H1 (cell line): ENCODE results near the gene UMPS. TPM values are rescaled to one million over a fixed set of nuclear protein-coding genes. Genes with fewer than 3 reads are reported as not detected.

ENCODE experiments used
- CTCF ChIA-PET: fragments of 300-600 bp; sonication (Branson Sonifier 250); formaldehyde crosslinking; loops from one replicate; lab custom pipeline; 2021; ENCODE audit not compliant: partially characterized antibody; lab: Charles Lee
- POLR2A ChIA-PET: fragments of 300-600 bp; sonication (Branson Sonifier 250); formaldehyde crosslinking; loops from one replicate; lab custom pipeline; 2021; ENCODE audit warnings: inconsistent platforms; ENCODE audit not compliant: partially characterized antibody; lab: Charles Lee
- DNase-seq, 2 experiments: peaks; one replicate each; pipeline versions ENCODE4 v3.0.0 to v3.0.0-alpha.2; 2010 to 2022; ENCODE audit warnings: low spot score in 2 of 2, low read depth in 1 of 2, mixed read lengths in 1 of 2
- FAIRE-seq: peaks from 2 replicates; lab custom pipeline; 2011; peaks lifted over from hg19 to GRCh38; lab: Jason Lieb, UNC
- H2AFZ ChIP-seq: 2 replicates; pipeline ENCODE4 v1.8.1; 2012; ENCODE audit warnings: low read length, inconsistent platforms
- H2AK5ac ChIP-seq: 2 replicates; pipeline ENCODE4 v1.6.1; 2013; ENCODE audit warnings: low read depth, low read length
- H2BK120ac ChIP-seq: replicated peaks from 2 replicates; pipeline ENCODE3; 2013; ENCODE audit warnings: low read depth, low read length, inconsistent platforms
- H2BK12ac ChIP-seq: 2 replicates; pipeline ENCODE4 v1.6.1; 2013; ENCODE audit warnings: low read depth, low read length
- H2BK15ac ChIP-seq: 2 replicates; pipeline ENCODE4 v1.6.1; 2013; ENCODE audit warnings: low read length
- H2BK20ac ChIP-seq: 2 replicates; pipeline ENCODE4 v1.6.1; 2013; ENCODE audit warnings: low read length
- H2BK5ac ChIP-seq: 2 replicates; pipeline ENCODE4 v1.6.1; 2013; ENCODE audit warnings: low read depth, low read length
- H3K14ac ChIP-seq: 2 replicates; pipeline ENCODE4 v1.6.1; 2013; ENCODE audit warnings: inconsistent platforms; ENCODE audit not compliant: insufficient read length
- H3K18ac ChIP-seq: 2 replicates; pipeline ENCODE4 v1.6.1; 2013; ENCODE audit warnings: low read length; ENCODE audit errors: extremely low read depth
- H3K23ac ChIP-seq: 2 replicates; pipeline ENCODE4 v1.6.1; 2013; ENCODE audit warnings: inconsistent platforms; ENCODE audit not compliant: insufficient read length
- H3K23me2 ChIP-seq: 2 replicates; pipeline ENCODE4 v1.6.1; 2013; ENCODE audit warnings: low read depth, low read length
- H3K27ac ChIP-seq: 2 replicates; pipeline ENCODE4 v1.6.1; 2011; ENCODE audit warnings: low read depth, low read length, inconsistent platforms
- H3K27me3 ChIP-seq, 4 experiments: replicated peaks in 1 of 4; 1 replicate in 1 of 4; 2 replicates in 3 of 4; pipeline versions ENCODE4 v1.6.1 to v1.8.1; 2011 to 2013; ENCODE audit warnings: low read length in 3 of 4, mild to moderate bottlenecking in 3 of 4, inconsistent platforms in 2 of 4, mixed read lengths in 2 of 4, moderate library complexity in 1 of 4; ENCODE audit not compliant: control insufficient read depth in 3 of 4, insufficient read depth in 3 of 4; ENCODE audit errors: extremely low read depth in 1 of 4
- H3K36me3 ChIP-seq, 4 experiments: 2 replicates each; pipeline versions ENCODE4 v1.6.1 to v1.8.1; 2011 to 2013; ENCODE audit warnings: mild to moderate bottlenecking in 4 of 4, low read length in 3 of 4, moderate library complexity in 2 of 4, control low read depth in 1 of 4, inconsistent platforms in 1 of 4; ENCODE audit not compliant: insufficient read depth in 4 of 4, control insufficient read depth in 2 of 4
- H3K4ac ChIP-seq: replicated peaks from 2 replicates; pipeline ENCODE3; 2013; ENCODE audit warnings: low read length, low read depth, mixed read lengths, inconsistent platforms; ENCODE audit not compliant: insufficient read length
- H3K4me1 ChIP-seq, 4 experiments: replicated peaks in 1 of 4; 1 replicate in 1 of 4; 2 replicates in 3 of 4; pipeline versions ENCODE4 v1.6.1 to v1.8.1; 2011 to 2013; ENCODE audit warnings: low read length in 3 of 4, inconsistent platforms in 2 of 4, mixed read lengths in 1 of 4; ENCODE audit not compliant: insufficient read depth in 4 of 4, control insufficient read depth in 3 of 4
- H3K4me2 ChIP-seq, 2 experiments: 2 replicates each; pipeline versions ENCODE4 v1.6.1 to v1.8.1; 2011 to 2013; ENCODE audit warnings: low read depth in 2 of 2, low read length in 2 of 2, control low read depth in 1 of 2, inconsistent platforms in 1 of 2, mild to moderate bottlenecking in 1 of 2; ENCODE audit not compliant: insufficient read depth in 1 of 2
- H3K4me3 ChIP-seq, 4 experiments: fragments of 200-600, 300-600 bp in 1 of 4; sonication (generic), shearing (Covaris generic), sonication (Bioruptor Twin) in 1 of 4; 2 replicates each; pipeline versions ENCODE4 v1.5.1 to v1.8.1; 2011 to 2016; ENCODE audit warnings: low read length in 4 of 4, low read depth in 3 of 4, control low read depth in 2 of 4, inconsistent platforms in 2 of 4, mild to moderate bottlenecking in 2 of 4, mixed read lengths in 1 of 4, moderate library complexity in 1 of 4; ENCODE audit not compliant: insufficient read depth in 2 of 4; ENCODE audit errors: extremely low read depth in 1 of 4
- H3K56ac ChIP-seq: replicated peaks from 2 replicates; pipeline ENCODE3; 2013; ENCODE audit warnings: low read depth, mild to moderate bottlenecking, mixed read lengths, low read length, inconsistent platforms; ENCODE audit not compliant: insufficient read length
- H3K79me1 ChIP-seq: 2 replicates; pipeline ENCODE4 v1.6.1; 2013; ENCODE audit warnings: low read depth, low read length, control low read depth
- H3K79me2 ChIP-seq, 2 experiments: 2 replicates each; pipeline versions ENCODE4 v1.6.1 to v1.8.1; 2012 to 2013; ENCODE audit warnings: low read length in 2 of 2, mild to moderate bottlenecking in 2 of 2, inconsistent platforms in 1 of 2; ENCODE audit not compliant: insufficient read depth in 2 of 2, control insufficient read depth in 1 of 2
- H3K9ac ChIP-seq, 4 experiments: replicated peaks in 1 of 4; 1 replicate in 1 of 4; 2 replicates in 3 of 4; pipeline versions ENCODE4 v1.6.1 to v1.8.1; 2011 to 2013; ENCODE audit warnings: low read depth in 3 of 4, low read length in 3 of 4, control low read depth in 2 of 4, mild to moderate bottlenecking in 2 of 4, moderate library complexity in 2 of 4, inconsistent platforms in 1 of 4; ENCODE audit errors: extremely low read depth in 1 of 4
- H3K9me3 ChIP-seq, 2 experiments: 2 replicates each; pipeline versions ENCODE4 v1.6.1 to v1.8.1; 2012 to 2013; ENCODE audit warnings: mild to moderate bottlenecking in 2 of 2, moderate library complexity in 2 of 2, control low read depth in 1 of 2, inconsistent platforms in 1 of 2, low read depth in 1 of 2, low read length in 1 of 2, mixed read lengths in 1 of 2; ENCODE audit not compliant: insufficient read depth in 2 of 2
- H4K20me1 ChIP-seq, 2 experiments: replicated peaks in 1 of 2; 2 replicates each; pipeline versions ENCODE3 to v1.8.1; 2011 to 2013; ENCODE audit warnings: inconsistent platforms in 2 of 2, low read length in 2 of 2, mild to moderate bottlenecking in 1 of 2; ENCODE audit not compliant: insufficient read depth in 2 of 2, control insufficient read depth in 1 of 2
- H4K5ac ChIP-seq: 2 replicates; pipeline ENCODE4 v1.6.1; 2013; ENCODE audit warnings: low read length, low read depth, mixed read lengths, inconsistent platforms; ENCODE audit not compliant: insufficient read length
- H4K8ac ChIP-seq: 2 replicates; pipeline ENCODE4 v1.8.0; 2013; ENCODE audit warnings: mild to moderate bottlenecking, moderate library complexity, low read length, inconsistent platforms; ENCODE audit not compliant: insufficient read depth; ENCODE audit errors: extremely low read depth
- H4K91ac ChIP-seq: replicated peaks from 2 replicates; pipeline ENCODE3; 2013; ENCODE audit warnings: low read length, mixed read lengths, inconsistent platforms; ENCODE audit not compliant: insufficient read length
- NRF1 ChIP-seq: IDR thresholded peaks from 2 replicates; pipeline ENCODE4 v1.6.1; 2011; ENCODE audit warnings: mild to moderate bottlenecking, low read depth, low read length, improper control_type of control experiment
- SP2 ChIP-seq: IDR thresholded peaks from 2 replicates; pipeline ENCODE4 v1.6.1; 2012; ENCODE audit warnings: mild to moderate bottlenecking, low read length, inconsistent platforms
- WGBS, 2 experiments: shearing (Covaris generic) in 1 of 2; methylation state at CpG; one replicate each; pipeline versions ENCODE4 v1.1.6 to v1.1.7; 2013 to 2015; ENCODE audit warnings: low lambda C conversion rate in 2 of 2, mixed read lengths in 2 of 2, inconsistent platforms in 1 of 2, low coverage in 1 of 2, missing lambda C conversion rate in 1 of 2; ENCODE audit not compliant: insufficient replicate concordance in 2 of 2, insufficient coverage in 1 of 2, insufficient read length in 1 of 2; ENCODE audit errors: extremely low coverage in 1 of 2, missing lambda C conversion rate in 1 of 2; 5-methylcytosine and 5-hydroxymethylcytosine counted together
- polyA plus RNA-seq, 7 experiments: library from polyadenylated mRNA; depleted of rRNA in 3 of 7; stranded (reverse) in 5 of 7; unstranded in 2 of 7; fragments of >200 nt in 5 of 7; fragments of 200-250 nt in 2 of 7; gene quantifications; 1 replicate in 5 of 7; 2 replicates in 1 of 7; 4 replicates in 1 of 7; pipeline versions ENCODE4 v1.2.1 to v1.2.3, GENCODE V29; 2011 to 2013; ENCODE audit warnings: missing spikeins in 2 of 7, mixed read lengths in 2 of 7
- total RNA-seq: library from RNA; stranded (reverse); fragmentation: NEBNext Ultra II Directional; extraction: Animal tissue kit (Norgen Biotek cat#: 25700); gene quantifications from 2 replicates; pipeline ENCODE4 v1.2.1, GENCODE V29; 2021

Gene UMPS
- total and polyA plus RNA-seq, 2 of the 8 experiments (the other 6 are each of a cell fraction or from before 2014, with no cell fraction given): 32.8 to 59.0 TPM

GRCh38 chr3:124784686-124785382 is 54.6 kb downstream of the UMPS start:
- Histone ChIP-seq H2BK5ac (no peak overlapping the region), H3K23ac (no peak overlapping the region), H3K36me3 (peaks cover 0 to 4% (median 0%) of the 10 kb centered on the region in 4 experiments; a peak in 2 of 8 replicates), H2BK20ac (no peak overlapping the region), H3K4me3 (no peak overlapping the region), H2BK12ac (no peak overlapping the region), H4K20me1 (peaks cover 0 to 4% of the 10 kb centered on the region in 2 experiments), H3K9ac (no peak overlapping the region), H3K27ac (no peak overlapping the region), H2BK120ac (no peak overlapping the region), H3K4ac (no peak overlapping the region), H3K27me3 (no peaks in the 10 kb centered on the region), H3K79me1 (no peaks in the 10 kb centered on the region; the same call in 1 of the 2 replicates), H3K4me2 (no peak overlapping the region), H4K91ac (no peak overlapping the region), H3K4me1 (peaks cover 0 to 10% (median 6%) of the 10 kb centered on the region in 4 experiments; a peak in 6 of 7 replicates), H4K5ac (no peak overlapping the region), H3K79me2 (no peaks in the 10 kb centered on the region), H3K9me3 (no peaks in the 10 kb centered on the region), H4K8ac (peak overlapping the region; percentile 53; the same call in 1 of the 2 replicates), H2AFZ (no peak overlapping the region), H3K18ac (no peak overlapping the region), H2BK15ac (no peak overlapping the region), H2AK5ac (no peak overlapping the region), H3K14ac (no peak overlapping the region), H3K23me2 (no peaks in the 10 kb centered on the region), H3K56ac (no peak overlapping the region)
- DNase-seq (no peak), FAIRE-seq (no peak)
- CTCF ChIA-PET: interaction anchor here (0.9 to 3.8 kb wide), 7 partner anchors 9 to 161 kb away, joined by 3 to 30 read pairs (median 3); no protein-coding TSS in a partner anchor
- 90% methylated on average over 17 of the region's 17 CpGs; no CpG with 5 or more reads in 1 of the 2 experiments for WGBS, 2 experiments
- POLR2A ChIA-PET: interaction anchor here (0.9 kb wide), 1 partner anchor 12 kb away, joined by 3 read pairs; no protein-coding TSS in a partner anchor
- no peak for TF ChIP-seq NRF1
- no peak for TF ChIP-seq SP2
